Ascending aorta (tissue), 2 donors: ENCODE results near the gene ICA1. TPM values are rescaled to one million over a fixed set of nuclear protein-coding genes. Genes with fewer than 3 reads are reported as not detected.

Experiments used
- DNase-seq, 2 donors: peaks; one replicate each; pipeline ENCODE4 v3.0.0-alpha.2; 2019; ENCODE audit warnings: low spot score in 2 of 2
- H3K27ac ChIP-seq, 2 donors: fragments of 200-600 bp; sonication (generic); one replicate each; pipeline ENCODE4 v1.5.1; 2016 to 2017; ENCODE audit warnings: mild to moderate bottlenecking in 1 of 2
- H3K27me3 ChIP-seq: fragments of 200-600 bp; sonication (generic); one replicate; pipeline ENCODE4 v1.5.1; 2017
- H3K36me3 ChIP-seq, 2 donors: fragments of 200-600 bp; sonication (generic); one replicate each; pipeline ENCODE4 v1.5.1; 2016
- H3K4me1 ChIP-seq, 2 donors: fragments of 200-600 bp; sonication (generic); one replicate each; pipeline ENCODE4 v1.5.1; 2016 to 2017; ENCODE audit warnings: mild to moderate bottlenecking in 1 of 2
- H3K4me3 ChIP-seq, 2 donors: fragments of 200-600 bp; sonication (generic); one replicate each; pipeline ENCODE4 v1.5.1; 2016 to 2017; ENCODE audit warnings: mild to moderate bottlenecking in 1 of 2
- H3K9me3 ChIP-seq, 2 donors: fragments of 200-600 bp; sonication (generic); one replicate each; pipeline ENCODE4 v1.5.1; 2016
- CTCF ChIP-seq, 3 experiments: fragments of 200-600 bp in 2 of 3; fragments of 450-650 bp in 1 of 3; sonication (generic) in 2 of 3; IDR thresholded peaks; one replicate each; pipeline ENCODE4 v1.5.1; 2016 to 2019; ENCODE audit warnings: antibody characterized with exemption in 3 of 3, mild to moderate bottlenecking in 1 of 3, moderate library complexity in 1 of 3
- intact Hi-C: fragments of 100-400 bp; cut with DNase I; formaldehyde crosslinking; loops from one replicate; pipeline ENCODE4 v1.15.1; 2023
- total RNA-seq: library from RNA; depleted of rRNA; stranded (reverse); fragments of >200 nt; gene quantifications from one replicate; pipeline ENCODE4 v1.1.0, GENCODE V29; 2016

The ICA1 gene
- total RNA-seq, 1 donor from 2014 or later = 18.3 TPM

DNA sequence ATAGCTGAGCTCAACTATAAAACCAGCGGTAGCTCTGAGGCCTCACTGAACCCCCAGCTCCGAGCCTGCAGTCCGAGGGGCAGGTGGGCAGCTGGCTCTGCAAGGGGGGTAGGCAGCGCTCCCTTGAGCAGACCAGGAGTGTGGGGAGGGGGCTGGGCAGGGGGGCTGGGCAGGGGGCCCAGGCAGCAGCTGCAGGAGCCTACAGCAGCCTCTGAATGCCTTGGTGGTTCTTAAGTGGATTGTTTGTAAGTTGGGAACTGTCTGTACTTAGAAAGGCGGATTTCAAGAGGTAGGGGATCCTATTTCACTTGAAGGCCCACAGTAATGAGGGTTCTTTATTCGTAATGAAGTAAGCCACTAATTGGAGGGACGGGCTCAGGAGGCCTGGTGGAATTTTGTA, 72.3 kb downstream of the ICA1 start:
- intact Hi-C loops = no loop called here

GRCh38 chr7:8185926-8186683, 75.9 kb downstream of the ICA1 start:
- no peak overlapping the region for H3K27ac ChIP-seq
- intact Hi-C loops = no loop called here
- no peak for DNase-seq
- no peak overlapping the region for H3K4me3 ChIP-seq
- H3K9me3 ChIP-seq = no peaks in the 10 kb centered on the region
- H3K36me3 ChIP-seq = no peaks in the 10 kb centered on the region
- H3K27me3 ChIP-seq = no peaks in the 10 kb centered on the region
- no peak for TF ChIP-seq CTCF (IDR thresholded peaks at IDR 0.05)
- H3K4me1 ChIP-seq = no peaks in the 10 kb centered on the region

More for the DNA sequence above, 72.3 kb downstream of the ICA1 start:
- Histone ChIP-seq H3K36me3 (no peaks in the 10 kb centered on the region), H3K27ac (no peak overlapping the region), H3K4me3 (no peak overlapping the region), H3K9me3 (no peaks in the 10 kb centered on the region), H3K27me3 (no peaks in the 10 kb centered on the region), H3K4me1 (no peaks in the 10 kb centered on the region)
- no peak for DNase-seq
- no peak for TF ChIP-seq CTCF (IDR thresholded peaks at IDR 0.05)

DNA sequence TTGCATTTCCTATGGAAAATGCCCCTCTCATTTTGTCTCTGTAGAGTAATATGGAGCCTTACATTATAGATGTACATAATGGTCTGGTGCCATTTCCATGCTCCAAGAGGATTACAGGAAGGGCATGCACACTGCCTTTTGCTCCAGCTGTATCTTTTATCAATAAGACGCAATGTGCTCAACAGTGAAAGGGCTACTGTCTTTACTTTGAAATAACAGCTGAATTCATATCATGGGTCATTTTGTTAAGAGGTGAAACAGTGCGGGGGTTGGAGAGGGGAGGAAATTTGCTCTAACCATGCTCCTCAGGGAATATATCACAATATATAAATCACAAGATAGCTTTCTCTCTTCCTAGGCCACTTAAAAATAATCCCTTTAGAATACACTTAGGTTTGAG, 77.7 kb downstream of the ICA1 start:
- no peaks in the 10 kb centered on the region for H3K36me3 ChIP-seq
- no peaks in the 10 kb centered on the region for H3K9me3 ChIP-seq
- TF ChIP-seq CTCF (IDR thresholded peaks at IDR 0.05) = no peak
- DNase-seq = no peak
- H3K27me3 ChIP-seq = no peaks in the 10 kb centered on the region
- intact Hi-C loops = no loop called here
- no peak overlapping the region for H3K4me3 ChIP-seq
- H3K4me1 ChIP-seq = no peaks in the 10 kb centered on the region
- no peak overlapping the region for H3K27ac ChIP-seq

DNA sequence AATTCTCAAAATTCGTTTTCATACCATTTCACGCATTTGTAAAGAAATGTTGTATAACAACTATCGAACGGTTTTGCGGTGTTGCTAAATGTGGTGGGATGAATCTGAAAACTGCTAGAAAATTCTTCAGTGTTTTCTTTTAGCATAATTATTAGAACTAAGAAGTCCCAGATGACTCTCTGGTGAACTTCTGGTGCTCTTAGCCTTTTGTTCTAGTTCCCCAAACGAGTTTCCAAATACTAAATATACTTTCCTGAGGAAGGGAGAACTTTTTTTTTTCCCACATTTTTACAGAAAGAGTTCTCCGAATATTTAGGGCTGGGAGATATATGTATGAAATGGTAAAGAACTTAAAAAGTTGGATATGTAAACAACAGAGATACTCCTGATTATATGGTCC, 82.5 kb downstream of the ICA1 start:
- Histone ChIP-seq H3K36me3 (no peaks in the 10 kb centered on the region), H3K4me3 (no peak overlapping the region), H3K4me1 (no peaks in the 10 kb centered on the region), H3K27me3 (no peaks in the 10 kb centered on the region), H3K9me3 (no peaks in the 10 kb centered on the region), H3K27ac (no peak overlapping the region)
- no peak for TF ChIP-seq CTCF (IDR thresholded peaks at IDR 0.05)
- DNase-seq = no peak
- intact Hi-C loops = no loop called here

GRCh38 chr7:8178353-8178752, 83.6 kb downstream of the ICA1 start:
- Histone ChIP-seq H3K9me3 (no peaks in the 10 kb centered on the region), H3K27me3 (no peaks in the 10 kb centered on the region), H3K27ac (no peak overlapping the region), H3K36me3 (no peaks in the 10 kb centered on the region), H3K4me1 (no peaks in the 10 kb centered on the region), H3K4me3 (no peak overlapping the region)
- intact Hi-C loops = no loop called here
- DNase-seq = no peak
- TF ChIP-seq CTCF (IDR thresholded peaks at IDR 0.05) = no peak
